ENCODE measurements around the gene VPS8. TPM values are rescaled to one million over a fixed set of nuclear protein-coding genes. Genes with fewer than 3 reads are reported as not detected.

VPS8 gene
- total and polyA plus RNA-seq, 2 of the 13 experiments (the other 11 are each of a cell fraction or from before 2014, with no cell fraction given) = 14.2 to 35.1 TPM

DNA sequence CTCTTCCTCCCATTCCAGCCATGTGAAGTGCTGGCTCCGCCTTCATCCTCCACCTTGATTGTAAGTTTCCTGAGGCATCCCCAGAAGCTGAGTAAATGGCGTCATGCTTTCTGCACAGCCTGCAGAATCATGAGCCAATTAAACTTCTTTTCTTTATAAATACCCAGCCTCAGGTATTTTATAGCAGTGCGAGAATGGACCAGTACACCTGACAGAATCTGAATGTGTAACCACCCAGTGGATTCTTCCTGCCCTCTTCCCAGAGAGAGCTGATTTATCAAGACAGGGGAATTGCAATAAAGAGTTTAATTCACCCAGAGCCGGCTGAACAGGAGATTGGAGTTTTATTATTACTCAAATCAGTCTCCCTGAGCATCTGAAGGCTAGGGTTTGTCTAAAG, 254.3 kb downstream of the VPS8 start (continued):
- TF ChIP-seq ZNF569 (CRISPR knock-in tag; IDR thresholded peaks at IDR 0.05; ENCODE audit: borderline replicate concordance) (no peak), MZF1 (CRISPR knock-in tag; IDR thresholded peaks at IDR 0.05; ENCODE audit: borderline replicate concordance) (no peak), NKX3-1 (CRISPR knock-in tag; IDR thresholded peaks at IDR 0.05) (no peak), PTBP1 (IDR thresholded peaks at IDR 0.05; ENCODE audit: low read depth, low read length, poor library complexity, severe bottlenecking) (no peak), RFXANK (CRISPR knock-in tag; IDR thresholded peaks at IDR 0.05) (no peak), ZNF766 (CRISPR knock-in tag; IDR thresholded peaks at IDR 0.05; ENCODE audit: borderline replicate concordance) (no peak)

DNA sequence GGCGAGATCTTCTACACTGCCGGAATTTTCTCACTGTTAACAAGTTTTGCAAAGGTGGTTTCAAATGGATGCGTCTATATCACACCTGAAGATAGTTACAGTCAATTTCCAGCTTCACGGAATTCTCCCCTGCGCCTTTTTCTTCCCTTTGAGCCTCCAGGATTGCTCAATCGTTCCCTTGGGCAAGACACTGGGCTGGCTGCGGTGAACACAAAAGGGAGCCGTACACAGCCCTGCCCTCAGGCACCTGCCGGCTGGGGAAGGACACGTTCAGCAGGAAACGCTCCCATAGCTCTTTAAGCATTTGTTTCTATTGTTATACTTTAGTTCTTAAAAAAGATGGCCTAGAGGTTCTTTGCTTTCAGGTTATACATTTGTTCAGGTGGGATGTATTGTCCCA, 255.2 kb downstream of the VPS8 start:
- Histone ChIP-seq H4K20me1 (ENCODE audit: insufficient read depth, low read length) (no peaks in the 10 kb centered on the region), H3K4me1 (ENCODE audit: insufficient read depth, low read length) (peaks cover 26% of the 10 kb centered on the region), H3K27me3 (ENCODE audit: control insufficient read depth in 1 of 2, insufficient read depth in 2 of 2, low read length in 2 of 2) (peaks cover 0 to 1% of the 10 kb centered on the region in 2 experiments; a peak in 1 of 5 replicates), H3K9ac (ENCODE audit: insufficient read depth, low read depth, low read length) (no peak overlapping the region), H3K36me3 (replicated peaks in 1 of 2; ENCODE audit: control insufficient read depth in 1 of 2, insufficient read depth in 2 of 2, low read length in 2 of 2) (no peaks in the 10 kb centered on the region), H3K4me2 (ENCODE audit: low read depth, low read length) (no peak overlapping the region), H3K27ac (ENCODE audit: extremely low read length, insufficient read depth, low read length) (no peak overlapping the region), H3K79me2 (ENCODE audit: insufficient read depth, low read length) (no peaks in the 10 kb centered on the region), H2AFZ (ENCODE audit: low read length) (no peak overlapping the region), H3K9me3 (ENCODE audit: low read length) (no peaks in the 10 kb centered on the region), H3K4me3 (replicated peaks in 1 of 3; ENCODE audit: insufficient read depth in 1 of 3, low read depth in 2 of 3, low read length in 3 of 3) (no peak overlapping the region)
- FAIRE-seq (no peak), DNase-seq (ENCODE audit: low spot score) (no peak), ATAC-seq (no peak)
- in situ Hi-C loops (cut with HindIII; ENCODE audit: extremely low pct_ligation_motif_present, low pct_unique_long_range_greater_than_20kb) = no loop called here
- 36% methylated on average over 6 of the region's 11 CpGs for WGBS (ENCODE audit: low lambda C conversion rate)
- intact Hi-C loops (cut with micrococcal nuclease; ENCODE audit: unreplicated experiment) = no loop called here
- no TSS peak for BruUV-seq (replicated peaks)
- CTCF ChIA-PET (ENCODE audit: low intra/inter-chr PET ratio, low total read pairs) = no interaction called here
- POLR2A ChIA-PET = no interaction called here
- TF ChIP-seq CEBPG (CRISPR knock-in tag; IDR thresholded peaks at IDR 0.05) = peak; percentile 83
- no peak for TF ChIP-seq SNAPC2 (CRISPR knock-in tag; IDR thresholded peaks at IDR 0.05)
- TF ChIP-seq, protein P1, sequence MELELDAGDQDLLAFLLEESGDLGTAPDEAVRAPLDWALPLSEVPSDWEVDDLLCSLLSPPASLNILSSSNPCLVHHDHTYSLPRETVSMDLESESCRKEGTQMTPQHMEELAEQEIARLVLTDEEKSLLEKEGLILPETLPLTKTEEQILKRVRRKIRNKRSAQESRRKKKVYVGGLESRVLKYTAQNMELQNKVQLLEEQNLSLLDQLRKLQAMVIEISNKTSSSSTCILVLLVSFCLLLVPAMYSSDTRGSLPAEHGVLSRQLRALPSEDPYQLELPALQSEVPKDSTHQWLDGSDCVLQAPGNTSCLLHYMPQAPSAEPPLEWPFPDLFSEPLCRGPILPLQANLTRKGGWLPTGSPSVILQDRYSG (CRISPR knock-in tag; IDR thresholded peaks at IDR 0.05) = no peak
- TF ChIP-seq ATM (IDR thresholded peaks at IDR 0.05; ENCODE audit: borderline replicate concordance) = no peak
- TF ChIP-seq CEBPB (IDR thresholded peaks at IDR 0.05; ENCODE audit: borderline replicate concordance, low read depth, low read length) = peak; percentile 91
- no peak for TF ChIP-seq ZNF160 (CRISPR knock-in tag; IDR thresholded peaks at IDR 0.05)
- no peak for TF ChIP-seq JUN (CRISPR knock-in tag; IDR thresholded peaks at IDR 0.05)
- no peak for TF ChIP-seq THAP11 (CRISPR knock-in tag; IDR thresholded peaks at IDR 0.05)
- peak; percentile 65; the same call in 1 of the 2 replicates for TF ChIP-seq ZNF850 (CRISPR knock-in tag; conservative IDR thresholded peaks at IDR 0.05)
- TF ChIP-seq, protein P2, sequence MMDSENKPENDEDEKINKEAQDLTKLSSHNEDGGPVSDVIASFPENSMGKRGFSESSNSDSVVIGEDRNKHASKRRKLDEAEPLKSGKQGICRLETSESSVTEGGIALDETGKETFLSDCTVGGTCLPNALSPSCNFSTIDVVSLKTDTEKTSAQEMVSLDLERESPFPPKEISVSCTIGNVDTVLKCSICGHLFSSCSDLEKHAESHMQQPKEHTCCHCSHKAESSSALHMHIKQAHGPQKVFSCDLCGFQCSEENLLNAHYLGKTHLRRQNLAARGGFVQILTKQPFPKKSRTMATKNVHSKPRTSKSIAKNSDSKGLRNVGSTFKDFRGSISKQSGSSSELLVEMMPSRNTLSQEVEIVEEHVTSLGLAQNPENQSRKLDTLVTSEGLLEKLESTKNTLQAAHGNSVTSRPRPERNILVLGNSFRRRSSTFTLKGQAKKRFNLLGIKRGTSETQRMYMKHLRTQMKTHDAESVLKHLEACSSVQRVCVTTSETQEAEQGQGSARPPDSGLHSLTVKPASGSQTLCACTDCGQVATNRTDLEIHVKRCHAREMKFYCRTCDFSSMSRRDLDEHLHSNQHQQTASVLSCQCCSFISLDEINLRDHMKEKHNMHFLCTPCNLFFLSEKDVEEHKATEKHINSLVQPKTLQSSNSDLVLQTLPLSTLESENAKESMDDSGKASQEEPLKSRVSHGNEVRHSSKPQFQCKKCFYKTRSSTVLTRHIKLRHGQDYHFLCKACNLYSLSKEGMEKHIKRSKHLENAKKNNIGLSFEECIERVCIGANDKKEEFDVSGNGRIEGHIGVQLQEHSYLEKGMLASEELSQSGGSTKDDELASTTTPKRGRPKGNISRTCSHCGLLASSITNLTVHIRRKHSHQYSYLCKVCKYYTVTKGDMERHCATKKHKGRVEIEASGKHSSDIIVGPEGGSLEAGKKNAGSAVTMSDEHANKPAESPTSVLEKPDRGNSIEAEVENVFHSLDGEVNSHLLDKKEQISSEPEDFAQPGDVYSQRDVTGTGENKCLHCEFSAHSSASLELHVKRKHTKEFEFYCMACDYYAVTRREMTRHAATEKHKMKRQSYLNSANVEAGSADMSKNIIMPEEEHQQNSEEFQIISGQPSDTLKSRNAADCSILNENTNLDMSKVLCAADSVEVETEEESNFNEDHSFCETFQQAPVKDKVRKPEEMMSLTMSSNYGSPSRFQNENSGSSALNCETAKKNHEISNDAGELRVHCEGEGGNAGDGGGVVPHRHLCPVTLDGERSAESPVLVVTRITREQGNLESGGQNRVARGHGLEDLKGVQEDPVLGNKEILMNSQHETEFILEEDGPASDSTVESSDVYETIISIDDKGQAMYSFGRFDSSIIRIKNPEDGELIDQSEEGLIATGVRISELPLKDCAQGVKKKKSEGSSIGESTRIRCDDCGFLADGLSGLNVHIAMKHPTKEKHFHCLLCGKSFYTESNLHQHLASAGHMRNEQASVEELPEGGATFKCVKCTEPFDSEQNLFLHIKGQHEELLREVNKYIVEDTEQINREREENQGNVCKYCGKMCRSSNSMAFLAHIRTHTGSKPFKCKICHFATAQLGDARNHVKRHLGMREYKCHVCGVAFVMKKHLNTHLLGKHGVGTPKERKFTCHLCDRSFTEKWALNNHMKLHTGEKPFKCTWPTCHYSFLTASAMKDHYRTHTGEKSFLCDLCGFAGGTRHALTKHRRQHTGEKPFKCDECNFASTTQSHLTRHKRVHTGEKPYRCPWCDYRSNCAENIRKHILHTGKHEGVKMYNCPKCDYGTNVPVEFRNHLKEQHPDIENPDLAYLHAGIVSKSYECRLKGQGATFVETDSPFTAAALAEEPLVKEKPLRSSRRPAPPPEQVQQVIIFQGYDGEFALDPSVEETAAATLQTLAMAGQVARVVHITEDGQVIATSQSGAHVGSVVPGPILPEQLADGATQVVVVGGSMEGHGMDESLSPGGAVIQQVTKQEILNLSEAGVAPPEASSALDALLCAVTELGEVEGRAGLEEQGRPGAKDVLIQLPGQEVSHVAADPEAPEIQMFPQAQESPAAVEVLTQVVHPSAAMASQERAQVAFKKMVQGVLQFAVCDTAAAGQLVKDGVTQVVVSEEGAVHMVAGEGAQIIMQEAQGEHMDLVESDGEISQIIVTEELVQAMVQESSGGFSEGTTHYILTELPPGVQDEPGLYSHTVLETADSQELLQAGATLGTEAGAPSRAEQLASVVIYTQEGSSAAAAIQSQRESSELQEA (CRISPR knock-in tag; IDR thresholded peaks at IDR 0.05; ENCODE audit: not compliant biosample characterization) = no peak

Data from HepG2 (cell line).